Measurements from ENCODE around the gene NDUFS6.
"Not testable (repeated sequence)": the region's sequence is repeated elsewhere in the genome, so short reads cannot be mapped to it uniquely, and the experiment has no call there.

Gene NDUFS6

GRCh38 chr5:1836176-1836890, 35.1 kb downstream of the NDUFS6 start:
- DNase-seq (ENCODE audit: insufficient read length, low spot score) = no peak
- FAIRE-seq = no peak
- no peak for TF ChIP-seq CTCF (IDR thresholded peaks at IDR 0.05; ENCODE audit: insufficient read depth, missing control alignments)

GRCh38 chr5:1836891-1837880, 36.0 kb downstream of the NDUFS6 start:
- FAIRE-seq = no peak
- DNase-seq (ENCODE audit: insufficient read length, low spot score) = no peak
- TF ChIP-seq CTCF (IDR thresholded peaks at IDR 0.05; ENCODE audit: insufficient read depth, missing control alignments) = no peak

- no peak for FAIRE-seq
- no peak for TF ChIP-seq CTCF (IDR thresholded peaks at IDR 0.05; ENCODE audit: insufficient read depth, missing control alignments)
- DNase-seq (ENCODE audit: insufficient read length, low spot score) = no peak
Measured at GRCh38 chr5:1838013-1838412, 36.8 kb downstream of the NDUFS6 start.

GRCh38 chr5:1840071-1840547, 38.9 kb downstream of the NDUFS6 start:
- no peak for DNase-seq (ENCODE audit: insufficient read length, low spot score)
- TF ChIP-seq CTCF (IDR thresholded peaks at IDR 0.05; ENCODE audit: insufficient read depth, missing control alignments) = no peak
- FAIRE-seq = no peak

- DNase-seq (ENCODE audit: insufficient read length, low spot score) = no peak
- TF ChIP-seq CTCF (IDR thresholded peaks at IDR 0.05; ENCODE audit: insufficient read depth, missing control alignments) = no peak
- no peak for FAIRE-seq
Measured at GRCh38 chr5:1840741-1841521, 39.7 kb downstream of the NDUFS6 start.

GRCh38 chr5:1842004-1842819, 41.0 kb downstream of the NDUFS6 start:
- DNase-seq (ENCODE audit: insufficient read length, low spot score) (no peak), FAIRE-seq (no peak)
- TF ChIP-seq CTCF (IDR thresholded peaks at IDR 0.05; ENCODE audit: insufficient read depth, missing control alignments) = no peak

- FAIRE-seq; DNase-seq (ENCODE audit: insufficient read length, low spot score): not testable (repeated sequence)
Measured at GRCh38 chr5:1843761-1844160, 42.6 kb downstream of the NDUFS6 start.

All from D721Med (cell line).